ENCODE data around the gene ANKFY1. TPM values are rescaled to one million over a fixed set of nuclear protein-coding genes. Genes with fewer than 3 reads are reported as not detected.
A peak's percentile ranks its signal among the peaks of the same experiment; 100 is the strongest.
"Not testable (repeated sequence)": the region's sequence is repeated elsewhere in the genome, so short reads cannot be mapped to it uniquely, and the experiment has no call there.

Gene ANKFY1
- total RNA-seq, 4 donors from 2014 or later = 12.6 to 26.9 (median 13.5) TPM

DNA sequence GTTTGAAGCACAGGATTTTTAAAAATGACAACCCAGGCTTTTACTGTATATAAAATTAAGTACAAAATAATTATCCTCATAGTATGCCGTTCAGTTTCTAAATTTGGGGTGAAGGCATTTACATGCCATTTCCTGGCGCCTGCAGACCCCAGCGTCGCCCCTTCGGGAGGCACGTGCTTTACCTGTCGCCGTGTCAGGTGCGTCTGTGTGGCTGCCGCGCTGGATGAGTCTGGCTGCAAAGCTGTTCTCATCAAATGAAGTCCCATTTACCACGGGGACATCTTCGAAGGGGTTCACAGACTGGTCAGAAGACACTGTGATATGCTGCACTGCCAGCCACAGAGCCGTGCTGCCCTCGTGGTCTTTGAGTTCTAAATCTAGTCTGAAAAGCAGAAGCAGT is 69.0 kb downstream of the ANKFY1 start:
- peak overlapping the region in 1 of 4 donors; percentile 37 for H3K27ac ChIP-seq
- in situ Hi-C loops (cut with MboI; ENCODE audit: low sequenced_read_pairs in 4 of 4) = loop anchor here in 3 of 4 donors (5.0 kb wide), 1 partner anchor 223 kb away; no protein-coding TSS in a partner anchor

DNA sequence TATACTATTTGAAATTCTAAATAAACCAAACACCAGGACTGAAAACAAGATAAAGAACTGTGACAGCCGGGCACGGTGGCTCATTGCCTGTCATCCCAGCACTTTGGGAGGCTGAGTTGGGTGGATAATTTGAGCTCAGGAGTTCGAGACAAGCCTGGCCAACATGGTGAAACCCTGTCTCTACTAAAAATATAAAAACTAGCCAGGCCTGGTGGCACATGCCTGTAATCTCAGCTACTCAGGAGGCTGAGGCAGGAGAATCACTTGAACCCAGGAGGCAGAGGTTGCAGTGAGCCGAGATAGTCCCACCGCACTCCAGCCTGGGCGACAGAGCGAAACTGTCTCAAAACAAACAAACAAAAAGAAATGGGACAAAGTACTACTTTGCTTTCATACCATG is 73.0 kb downstream of the ANKFY1 start:
- in situ Hi-C loops (cut with MboI; ENCODE audit: low sequenced_read_pairs in 4 of 4); H3K9me3 ChIP-seq; intact Hi-C loops (cut with DNase I; ENCODE audit: low total_unique reads); ATAC-seq; DNase-seq; H3K27me3 ChIP-seq; H3K4me3 ChIP-seq; H3K4me1 ChIP-seq: not testable (repeated sequence)
- H3K27ac ChIP-seq = peak overlapping the region in 1 of 4 donors; percentile 48
- H3K36me3 ChIP-seq = peaks cover 0 to 66% of the 10 kb centered on the region in 2 donors

More for the DNA sequence above, 69.0 kb downstream of the ANKFY1 start:
- no peak overlapping the region for H3K4me3 ChIP-seq
- H3K27me3 ChIP-seq = no peaks in the 10 kb centered on the region
- H3K4me1 ChIP-seq = peaks cover 0 to 8% of the 10 kb centered on the region in 2 donors
- H3K36me3 ChIP-seq = peaks cover 0 to 44% of the 10 kb centered on the region in 2 donors
- intact Hi-C loops (cut with DNase I; ENCODE audit: low total_unique reads) = no loop called here
- no peak for ATAC-seq
- DNase-seq = no peak
- H3K9me3 ChIP-seq = no peaks in the 10 kb centered on the region
- no peak for TF ChIP-seq POLR2A (IDR thresholded peaks at IDR 0.05)
- TF ChIP-seq, protein P1, sequence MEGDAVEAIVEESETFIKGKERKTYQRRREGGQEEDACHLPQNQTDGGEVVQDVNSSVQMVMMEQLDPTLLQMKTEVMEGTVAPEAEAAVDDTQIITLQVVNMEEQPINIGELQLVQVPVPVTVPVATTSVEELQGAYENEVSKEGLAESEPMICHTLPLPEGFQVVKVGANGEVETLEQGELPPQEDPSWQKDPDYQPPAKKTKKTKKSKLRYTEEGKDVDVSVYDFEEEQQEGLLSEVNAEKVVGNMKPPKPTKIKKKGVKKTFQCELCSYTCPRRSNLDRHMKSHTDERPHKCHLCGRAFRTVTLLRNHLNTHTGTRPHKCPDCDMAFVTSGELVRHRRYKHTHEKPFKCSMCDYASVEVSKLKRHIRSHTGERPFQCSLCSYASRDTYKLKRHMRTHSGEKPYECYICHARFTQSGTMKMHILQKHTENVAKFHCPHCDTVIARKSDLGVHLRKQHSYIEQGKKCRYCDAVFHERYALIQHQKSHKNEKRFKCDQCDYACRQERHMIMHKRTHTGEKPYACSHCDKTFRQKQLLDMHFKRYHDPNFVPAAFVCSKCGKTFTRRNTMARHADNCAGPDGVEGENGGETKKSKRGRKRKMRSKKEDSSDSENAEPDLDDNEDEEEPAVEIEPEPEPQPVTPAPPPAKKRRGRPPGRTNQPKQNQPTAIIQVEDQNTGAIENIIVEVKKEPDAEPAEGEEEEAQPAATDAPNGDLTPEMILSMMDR (IDR thresholded peaks at IDR 0.05 in 4 of 5, conservative IDR thresholded peaks at IDR 0.05 in 1 of 5) = no peak

DNA sequence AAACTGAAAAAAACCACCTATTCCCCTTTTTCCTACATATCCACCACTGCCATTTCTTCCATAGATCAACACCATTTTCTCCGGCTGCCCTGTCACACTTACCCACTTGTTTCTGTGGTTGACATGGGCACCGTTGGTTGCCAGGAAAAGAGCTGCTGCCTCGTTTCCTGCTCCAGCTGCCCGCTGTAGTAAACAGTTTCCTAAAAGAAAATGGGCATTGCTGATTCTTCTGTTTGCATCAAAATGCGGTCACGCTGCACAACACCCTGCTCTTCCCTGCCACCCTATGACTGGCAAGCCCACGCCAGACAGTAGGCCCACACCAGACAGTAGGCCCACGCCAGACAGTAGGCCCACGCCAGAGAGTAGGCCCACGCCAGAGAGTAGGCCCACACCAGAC is 74.5 kb downstream of the ANKFY1 start:
- Histone ChIP-seq H3K4me3 (no peak overlapping the region), H3K27ac (no peak overlapping the region), H3K4me1 (no peaks in the 10 kb centered on the region), H3K27me3 (no peaks in the 10 kb centered on the region), H3K36me3 (peaks cover 0 to 69% of the 10 kb centered on the region in 2 donors), H3K9me3 (no peaks in the 10 kb centered on the region)
- in situ Hi-C loops (cut with MboI; ENCODE audit: low sequenced_read_pairs in 4 of 4) (no loop called here), intact Hi-C loops (cut with DNase I; ENCODE audit: low total_unique reads) (no loop called here)
- DNase-seq (no peak), ATAC-seq (no peak)
- TF ChIP-seq, protein P1 (IDR thresholded peaks at IDR 0.05 in 4 of 5, conservative IDR thresholded peaks at IDR 0.05 in 1 of 5) = no peak
- no peak for TF ChIP-seq POLR2A (IDR thresholded peaks at IDR 0.05)

DNA sequence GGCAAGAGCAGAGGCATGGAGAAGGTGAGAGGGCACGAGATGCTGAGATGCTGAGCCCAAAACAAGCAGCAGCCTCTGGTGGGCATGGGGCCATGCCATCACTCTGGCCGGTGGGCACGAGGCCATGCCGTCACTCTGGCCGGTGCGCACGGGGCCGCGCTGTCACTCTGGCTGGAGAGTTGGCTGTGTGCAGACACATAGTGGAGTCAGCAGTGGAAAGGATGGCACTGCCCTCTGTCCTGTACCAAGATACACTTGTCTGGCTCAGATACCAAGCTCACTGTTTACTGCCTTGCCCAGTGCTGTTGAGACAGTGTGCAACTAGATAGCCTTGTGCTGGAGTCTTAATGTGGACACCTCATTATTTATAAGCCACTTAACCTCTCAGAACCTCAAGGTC is 75.7 kb downstream of the ANKFY1 start:
- peak; percentile 80 to 90 for ATAC-seq
- H3K27ac ChIP-seq = peak overlapping the region in 2 of 4 donors; percentile 6 to 46
- in situ Hi-C loops (cut with MboI; ENCODE audit: low sequenced_read_pairs in 4 of 4) = no loop called here

DNA sequence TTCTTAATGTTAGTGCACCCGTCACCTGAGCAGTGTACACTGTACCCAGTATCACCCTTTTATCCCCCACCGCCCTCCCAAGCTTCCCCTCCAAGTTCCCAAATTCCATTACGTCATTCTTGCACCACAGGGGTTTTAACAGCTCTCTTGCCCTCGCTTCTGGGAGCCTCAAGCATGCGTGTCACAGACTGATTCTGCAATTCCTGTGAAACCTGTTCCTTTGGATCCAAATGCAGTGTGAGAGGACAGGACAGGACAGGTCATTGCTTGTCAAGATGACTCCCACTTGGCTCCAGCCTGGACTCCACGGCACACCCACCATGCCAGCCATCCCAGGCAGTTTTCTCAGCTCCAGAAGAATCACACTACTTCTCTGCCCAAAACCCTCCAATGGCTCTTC is 76.7 kb downstream of the ANKFY1 start:
- Histone ChIP-seq H3K36me3 (peaks cover 3 to 79% of the 10 kb centered on the region in 2 donors), H3K9me3 (no peaks in the 10 kb centered on the region), H3K27ac (no peak overlapping the region), H3K4me1 (no peaks in the 10 kb centered on the region), H3K27me3 (no peaks in the 10 kb centered on the region), H3K4me3 (no peak overlapping the region)
- intact Hi-C loops (cut with DNase I; ENCODE audit: low total_unique reads) (no loop called here), in situ Hi-C loops (cut with MboI; ENCODE audit: low sequenced_read_pairs in 4 of 4) (no loop called here)
- TF ChIP-seq POLR2A (IDR thresholded peaks at IDR 0.05) = no peak
- TF ChIP-seq, protein P1 (IDR thresholded peaks at IDR 0.05 in 4 of 5, conservative IDR thresholded peaks at IDR 0.05 in 1 of 5) = no peak
- no peak for ATAC-seq
- DNase-seq = peak in 1 of 2 donors; percentile 36

More for the DNA sequence above, 75.7 kb downstream of the ANKFY1 start:
- H3K9me3 ChIP-seq = no peaks in the 10 kb centered on the region
- H3K4me1 ChIP-seq = no peaks in the 10 kb centered on the region
- H3K27me3 ChIP-seq = no peaks in the 10 kb centered on the region
- H3K4me3 ChIP-seq = no peak overlapping the region
- DNase-seq = peak in 1 of 2 donors; percentile 29
- TF ChIP-seq, protein P1 (IDR thresholded peaks at IDR 0.05 in 4 of 5, conservative IDR thresholded peaks at IDR 0.05 in 1 of 5) = no peak
- TF ChIP-seq POLR2A (IDR thresholded peaks at IDR 0.05) = no peak
- intact Hi-C loops (cut with DNase I; ENCODE audit: low total_unique reads) = no loop called here
- peaks cover under 1 to 71% of the 10 kb centered on the region in 2 donors for H3K36me3 ChIP-seq

Data from gastrocnemius medialis (tissue), 4 donors.